HG03025 (cell line): Measurements from ENCODE around the gene NTN4.
"Not testable (repeated sequence)": the region's sequence is repeated elsewhere in the genome, so short reads cannot be mapped to it uniquely, and the experiment has no call there.

Source experiments
- ATAC-seq: cut with Tn5 transposase; IDR thresholded peaks from one replicate; pipeline ENCODE4 v1.9.1; 2021; ENCODE audit warnings: mild to moderate bottlenecking, moderate library complexity; ENCODE audit not compliant: unreplicated experiment, low FRiP score

NTN4 gene

GRCh38 chr12:95674163-95674562 lies 116.4 kb downstream of the NTN4 start:
- no peak for ATAC-seq

- ATAC-seq = no peak
These were observed 117.0 kb downstream of the NTN4 start for GRCh38 chr12:95673576-95673975.

- ATAC-seq = no peak
These were observed 118.4 kb downstream of the NTN4 start for GRCh38 chr12:95672166-95672565.

GRCh38 chr12:95671265-95671664 lies 119.3 kb downstream of the NTN4 start:
- no peak for ATAC-seq

- no peak for ATAC-seq
These were observed 127.0 kb downstream of the NTN4 start for GRCh38 chr12:95663525-95663924.

GRCh38 chr12:95661360-95661759 lies 129.2 kb downstream of the NTN4 start:
- no peak for ATAC-seq

GRCh38 chr12:95658386-95658785 lies 132.2 kb downstream of the NTN4 start:
- no peak for ATAC-seq

GRCh38 chr12:95654665-95655064 lies 135.9 kb downstream of the NTN4 start:
- not testable (repeated sequence) for ATAC-seq

GRCh38 chr12:95653771-95654546 lies 136.6 kb downstream of the NTN4 start:
- ATAC-seq = no peak

GRCh38 chr12:95651681-95652080 lies 138.9 kb downstream of the NTN4 start:
- ATAC-seq = no peak

- no peak for ATAC-seq
These were observed 141.4 kb downstream of the NTN4 start for GRCh38 chr12:95648990-95649791.

GRCh38 chr12:95646781-95647190 lies 143.8 kb downstream of the NTN4 start:
- ATAC-seq = no peak

- no peak for ATAC-seq
These were observed 147.3 kb downstream of the NTN4 start for GRCh38 chr12:95643256-95643655.

- no peak for ATAC-seq
These were observed 148.0 kb downstream of the NTN4 start for GRCh38 chr12:95642583-95642982.

- no peak for ATAC-seq
These were observed 149.1 kb downstream of the NTN4 start for GRCh38 chr12:95641299-95641952.

- no peak for ATAC-seq
These were observed 150.0 kb downstream of the NTN4 start for GRCh38 chr12:95640516-95640915.

- ATAC-seq = no peak
These were observed 153.0 kb downstream of the NTN4 start for GRCh38 chr12:95637471-95638155.

GRCh38 chr12:95637010-95637409 lies 153.6 kb downstream of the NTN4 start:
- no peak for ATAC-seq

GRCh38 chr12:95634622-95635621 lies 155.6 kb downstream of the NTN4 start:
- ATAC-seq = no peak
